Skeletal muscle cell (primary cell): ENCODE results near the gene ARIH2.

Experiments
- DNase-seq: peaks from one replicate; pipeline ENCODE4 v3.0.0-alpha.2; 2010; ENCODE audit warnings: low read depth
- H3K4me3 ChIP-seq: 2 replicates; pipeline ENCODE4 v1.5.1; 2011; ENCODE audit warnings: low read depth, mild to moderate bottlenecking, control low read depth, low read length, moderate library complexity

Gene ARIH2

DNA sequence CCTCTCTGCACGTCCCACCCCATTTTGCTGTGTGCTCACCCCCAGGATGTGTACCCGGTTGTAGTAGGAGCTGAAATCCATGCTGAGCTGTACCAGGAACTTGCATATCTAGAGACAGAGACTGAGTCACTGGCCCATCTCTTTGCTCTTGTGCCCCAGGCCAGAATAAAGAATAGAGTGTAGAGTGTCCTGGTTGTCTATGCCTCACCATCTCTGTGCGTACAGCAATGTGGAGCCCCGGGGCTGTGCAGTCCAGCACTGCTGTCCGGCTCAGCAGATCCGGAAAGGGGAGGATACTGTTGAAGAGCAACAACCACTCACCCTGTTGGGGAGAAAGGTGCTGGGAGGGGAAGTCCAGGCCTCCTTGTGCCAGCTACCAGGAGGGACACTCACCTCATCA lies 97.1 kb downstream of the ARIH2 start:
- no peak for DNase-seq

DNA sequence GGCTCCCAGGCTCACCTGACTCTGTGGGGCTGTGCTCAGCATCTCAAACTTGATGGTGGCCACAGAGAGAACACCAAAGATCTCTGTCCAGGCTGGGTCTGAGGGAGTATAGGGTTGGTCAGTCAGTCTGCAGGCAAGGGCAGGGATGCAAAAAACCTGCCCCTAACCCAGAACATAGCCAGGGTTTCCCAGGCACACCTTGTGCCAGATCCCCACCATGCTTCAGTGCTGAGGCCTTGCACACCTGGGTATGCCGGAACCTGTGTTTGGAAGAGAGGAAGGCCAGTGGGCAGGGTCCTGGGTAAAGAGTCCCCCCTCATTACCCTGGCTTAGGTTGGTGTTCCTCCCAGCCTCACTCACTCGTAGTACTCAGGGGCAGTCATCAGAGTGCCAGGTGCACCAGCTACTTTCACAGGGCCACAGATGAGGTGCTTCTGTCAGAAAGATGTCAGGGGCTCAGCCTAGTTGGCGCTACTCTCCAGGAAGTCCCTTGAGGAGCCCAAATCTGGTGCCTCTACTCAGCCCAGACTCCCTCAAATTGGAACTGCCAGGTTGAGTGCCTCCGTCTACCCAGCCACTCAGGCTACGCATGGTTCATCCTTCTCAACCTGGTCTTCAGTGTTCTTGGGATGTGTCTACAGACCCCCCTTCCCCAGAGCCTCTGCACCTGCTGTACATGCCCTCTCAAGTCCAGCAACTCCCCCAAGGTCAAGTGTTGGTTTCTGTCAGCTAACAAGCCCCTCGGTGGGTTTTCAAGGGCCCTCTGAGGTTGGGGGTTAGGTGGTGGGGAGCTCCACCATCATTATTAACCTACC lies 98.0 kb downstream of the ARIH2 start:
- no peak for DNase-seq

More for the DNA sequence above, 97.1 kb downstream of the ARIH2 start:
- H3K4me3 ChIP-seq, result no peak overlapping the region

DNA sequence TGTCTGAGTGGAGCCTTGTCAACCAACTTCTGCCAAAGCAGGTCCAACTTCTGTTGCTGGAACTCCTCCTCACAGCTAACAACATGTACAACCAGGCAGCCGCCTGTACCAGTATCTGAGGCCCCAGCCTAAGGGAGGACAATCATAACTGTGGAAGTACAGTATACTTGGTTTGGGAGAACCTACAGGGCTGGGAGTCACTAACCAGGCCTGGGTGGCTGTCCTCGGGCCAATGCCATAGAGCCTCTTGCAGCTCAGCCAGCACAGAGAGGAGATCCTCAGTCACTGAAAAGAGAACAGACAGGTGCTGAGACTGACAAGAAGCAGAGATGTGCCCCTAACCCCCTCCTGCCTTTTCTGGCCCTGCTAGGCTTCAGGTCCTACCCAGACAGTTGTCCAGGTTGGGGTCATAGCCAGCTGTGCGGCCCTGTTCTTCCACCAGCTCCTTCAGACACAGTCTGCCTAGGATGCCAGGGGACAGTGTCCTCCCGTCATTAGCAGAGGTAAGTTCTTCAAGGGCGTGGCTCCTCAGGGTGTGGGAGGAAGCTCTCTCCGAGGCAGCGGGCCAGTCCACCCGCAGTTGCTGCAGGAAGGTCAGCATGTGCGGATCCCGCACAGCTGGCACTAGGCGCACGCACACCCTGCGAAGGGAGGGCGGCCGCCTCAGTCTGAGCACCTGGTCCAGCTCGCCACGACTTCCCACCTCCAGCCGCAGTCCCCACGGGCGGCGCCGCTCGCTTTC lies 98.8 kb downstream of the ARIH2 start:
- no peak for DNase-seq

More for the DNA sequence above, 98.0 kb downstream of the ARIH2 start:
- H3K4me3 ChIP-seq, result no peak overlapping the region

DNA sequence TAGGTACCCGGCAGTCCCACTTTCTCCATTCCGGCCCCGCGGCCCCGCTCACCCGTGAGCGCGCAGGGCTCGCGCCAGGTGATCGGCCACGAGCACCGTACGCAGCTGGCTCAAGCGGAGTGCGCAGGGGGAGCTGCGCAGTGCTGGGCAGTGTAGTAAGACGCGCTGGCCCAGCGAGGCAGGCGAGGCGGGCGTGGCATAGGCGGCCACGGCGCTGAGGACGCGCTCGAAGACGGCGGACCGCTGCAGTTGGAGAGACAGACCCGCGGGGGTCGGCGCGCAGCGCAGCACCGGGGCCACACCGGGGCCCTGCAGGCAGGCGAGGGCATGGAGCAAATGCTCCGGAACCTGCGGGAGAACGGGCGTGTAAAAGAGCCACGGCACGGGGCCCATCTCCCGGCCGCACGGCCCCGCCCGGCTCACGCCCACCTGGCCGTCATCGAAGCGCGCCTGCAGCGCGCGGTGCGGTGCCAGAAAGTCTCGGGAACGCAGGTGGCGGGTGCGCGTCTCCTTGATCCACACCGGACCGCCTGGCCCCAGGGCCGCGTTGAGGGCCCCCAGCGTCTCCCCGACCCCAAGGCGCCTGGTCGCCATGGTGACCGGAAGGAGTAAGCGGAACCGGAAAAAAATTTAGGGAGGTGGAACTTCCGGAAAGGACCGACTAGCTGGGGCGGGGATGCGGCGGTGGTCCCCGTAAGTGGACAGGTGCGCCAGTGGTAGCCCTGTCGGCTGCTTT lies 99.5 kb downstream of the ARIH2 start, which contains the start of gene DALRD3:
Gene DALRD3, minus strand, starts transcription at position 610 of the 736 bp plus-strand sequence. Its CDS starts 16 bp downstream, at position 594.
- peak within 1 kb of the TSS; percentile 85 for H3K4me3 ChIP-seq
- DNase-seq, result no peak

More for the DNA sequence above, 98.8 kb downstream of the ARIH2 start:
- peak overlapping the region; percentile 85 for H3K4me3 ChIP-seq

DNA sequence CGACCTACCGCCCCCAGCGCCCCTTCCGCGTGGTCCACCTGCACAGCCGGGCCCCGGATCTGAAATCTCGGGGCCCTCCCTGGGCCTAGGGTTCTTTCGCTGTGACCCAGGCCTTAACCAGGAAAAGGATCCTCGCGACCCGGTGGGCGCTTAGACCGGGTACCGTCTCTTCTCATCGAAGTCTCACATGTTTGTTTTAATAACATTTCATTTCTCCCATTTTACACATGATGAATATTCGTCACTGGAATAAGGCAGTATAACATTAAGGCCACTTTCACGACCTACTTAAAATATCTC lies 100.0 kb downstream of the ARIH2 start:
- no peak for DNase-seq
- peak overlapping the region; percentile 85 for H3K4me3 ChIP-seq

DNA sequence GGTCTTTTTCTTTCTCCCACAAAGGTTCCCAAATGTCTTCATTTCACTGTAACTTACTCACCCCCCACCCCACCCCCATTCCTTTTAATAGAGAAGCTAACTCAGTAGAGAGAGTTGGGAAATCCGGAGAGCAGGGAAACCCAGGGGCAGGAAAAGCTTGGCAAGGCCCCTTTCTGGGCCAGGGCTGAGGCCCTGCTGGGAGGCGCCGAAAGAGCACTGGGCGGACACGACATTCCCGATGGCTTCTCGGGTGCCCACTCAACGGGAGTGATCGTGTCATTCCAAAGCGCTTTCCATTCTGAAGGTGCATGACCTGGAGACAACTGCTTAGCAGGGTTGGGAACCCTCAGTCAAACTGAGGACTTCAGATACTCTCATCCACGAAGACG lies 101.3 kb downstream of the ARIH2 start:
- peak overlapping the region; percentile 88 for H3K4me3 ChIP-seq
- no peak for DNase-seq

DNA sequence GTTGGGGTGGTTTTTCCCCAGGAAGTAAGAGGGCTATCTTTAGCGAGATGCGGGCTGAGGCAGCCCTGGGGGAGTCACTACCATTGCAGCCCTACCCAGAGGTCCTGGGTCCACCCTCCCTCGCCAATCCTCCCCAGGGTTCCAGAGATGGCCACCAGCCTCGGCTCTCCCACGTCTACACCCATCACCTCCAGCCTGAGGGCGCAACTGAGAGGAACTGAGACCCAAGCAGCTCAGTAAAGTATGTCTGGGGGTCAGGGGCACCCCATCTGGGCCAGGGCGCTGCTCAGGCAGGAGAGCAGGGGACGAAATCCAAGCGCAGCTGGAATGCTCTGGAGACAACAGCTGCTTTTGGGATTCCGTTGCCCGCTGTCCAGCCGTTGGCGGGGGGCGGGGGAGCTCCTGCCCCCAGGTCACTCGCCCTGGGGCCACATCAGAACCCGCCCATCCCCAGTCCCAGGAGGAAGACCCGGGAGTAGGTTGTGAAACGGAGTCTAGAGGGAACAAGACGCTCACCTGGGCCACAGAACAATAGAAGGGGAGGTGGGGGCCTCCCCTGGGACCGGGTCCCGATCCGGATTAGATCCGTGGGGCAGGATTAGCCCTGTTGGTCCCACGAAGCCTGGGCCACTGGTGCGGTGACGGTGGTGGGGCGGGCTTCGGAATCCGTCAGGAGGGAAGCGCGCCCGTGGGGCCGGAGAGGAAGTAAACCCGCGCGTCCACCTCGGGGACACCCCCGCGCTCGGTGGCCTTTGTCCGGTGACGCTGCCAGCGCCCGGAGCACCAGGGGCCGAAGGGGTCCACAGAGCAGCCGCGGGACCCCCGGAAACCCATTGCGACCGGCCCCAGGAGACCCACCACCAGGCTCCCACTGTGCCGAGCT lies 101.9 kb downstream of the ARIH2 start:
- peak overlapping the region; percentile 88 for H3K4me3 ChIP-seq
- no peak for DNase-seq

DNA sequence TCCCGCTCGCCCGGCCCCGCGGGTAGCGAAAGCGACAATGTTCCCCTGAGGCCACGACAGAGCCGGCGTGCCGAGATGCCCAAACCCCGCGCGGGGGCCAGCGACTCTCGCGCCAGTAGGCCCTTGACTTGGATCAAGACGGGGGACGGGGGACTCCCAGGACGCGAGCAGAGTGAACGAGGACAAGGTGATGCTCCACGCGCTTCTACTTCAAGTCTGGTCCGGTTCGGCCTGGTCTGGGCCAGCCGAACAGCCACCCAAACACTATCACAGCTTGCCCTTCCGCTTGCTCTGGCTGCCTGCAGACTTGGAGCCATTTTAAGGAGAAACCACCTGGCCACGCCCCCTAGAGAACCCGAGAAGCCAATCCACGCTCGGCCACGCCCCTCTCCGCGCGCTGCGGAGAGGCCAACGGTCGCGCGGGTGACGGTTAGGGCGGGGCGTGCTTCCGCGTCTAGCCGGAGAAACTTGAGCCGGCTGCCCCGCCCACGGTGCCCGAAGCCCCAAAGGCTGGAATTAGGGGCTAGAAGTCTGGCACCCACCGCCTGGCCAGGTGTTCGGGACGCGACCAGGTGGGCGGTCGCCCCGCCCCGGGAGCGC lies 102.7 kb downstream of the ARIH2 start:
- DNase-seq, result peak; percentile 83
- H3K4me3 ChIP-seq, result peak overlapping the region; percentile 88

DNA sequence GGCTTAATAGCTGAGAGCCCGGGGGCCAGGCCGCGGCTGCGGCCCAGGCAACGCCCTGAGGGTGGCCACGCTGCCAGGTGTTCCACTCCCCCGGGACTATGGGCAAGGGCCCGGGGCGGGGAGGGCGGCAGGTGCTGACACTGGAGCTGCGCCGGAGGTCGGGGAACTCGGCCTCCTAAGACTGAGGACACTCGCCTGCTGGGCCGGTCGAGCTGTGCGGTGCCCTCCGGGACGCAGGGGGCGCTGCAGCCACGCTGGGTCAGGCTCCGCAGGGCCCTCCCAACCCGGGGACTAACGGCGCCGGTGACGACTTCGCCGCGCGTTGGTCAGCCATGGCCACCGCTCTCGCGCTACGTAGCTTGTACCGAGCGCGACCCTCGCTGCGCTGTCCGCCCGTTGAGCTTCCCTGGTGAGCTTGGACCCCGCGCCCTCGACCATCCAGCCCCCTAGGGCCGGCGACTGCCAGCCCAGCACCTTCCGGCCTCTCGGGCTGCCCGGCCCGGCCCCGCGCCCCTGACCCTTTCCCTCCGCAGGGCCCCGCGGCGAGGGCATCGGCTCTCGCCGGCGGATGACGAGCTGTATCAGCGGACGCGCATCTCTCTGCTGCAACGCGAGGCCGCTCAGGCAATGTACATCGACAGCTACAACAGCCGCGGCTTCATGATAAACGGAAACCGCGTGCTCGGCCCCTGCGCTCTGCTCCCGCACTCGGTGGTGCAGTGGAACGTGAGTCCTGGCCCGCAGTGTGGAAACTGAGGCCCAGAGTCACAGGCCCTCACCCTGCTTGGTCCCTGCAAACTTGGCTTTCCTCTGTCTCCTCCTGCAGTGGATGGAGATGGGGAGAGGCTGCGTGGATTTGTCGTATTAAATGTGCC lies 103.4 kb downstream of the ARIH2 start, which contains the start of gene NDUFAF3:
Gene NDUFAF3, plus strand, starts transcription at position 309 of the 875 bp plus-strand sequence. Its CDS starts 24 bp downstream, at position 333.
- peak; percentile 80 for DNase-seq

DNA sequence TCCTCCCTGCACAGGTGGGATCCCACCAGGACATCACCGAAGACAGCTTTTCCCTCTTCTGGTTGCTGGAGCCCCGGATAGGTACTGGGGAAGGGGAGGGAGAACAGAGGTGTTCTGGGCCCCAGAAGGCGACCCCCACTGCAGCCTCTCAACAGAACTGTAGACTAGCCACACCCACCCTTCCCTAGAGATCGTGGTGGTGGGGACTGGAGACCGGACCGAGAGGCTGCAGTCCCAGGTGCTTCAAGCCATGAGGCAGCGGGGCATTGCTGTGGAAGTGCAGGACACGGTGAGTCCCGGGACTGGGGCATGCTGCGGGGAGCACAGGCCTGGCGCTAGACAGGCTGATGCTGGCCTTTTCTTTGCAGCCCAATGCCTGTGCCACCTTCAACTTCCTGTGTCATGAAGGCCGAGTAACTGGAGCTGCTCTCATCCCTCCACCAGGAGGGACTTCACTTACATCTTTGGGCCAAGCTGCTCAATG lies 104.1 kb downstream of the ARIH2 start:
- H3K4me3 ChIP-seq, result peak overlapping the region; percentile 88
- DNase-seq, result no peak

More for the DNA sequence above, 103.4 kb downstream of the ARIH2 start, which contains the start of gene NDUFAF3:
- H3K4me3 ChIP-seq, result peak within 1 kb of the TSS; percentile 88

DNA sequence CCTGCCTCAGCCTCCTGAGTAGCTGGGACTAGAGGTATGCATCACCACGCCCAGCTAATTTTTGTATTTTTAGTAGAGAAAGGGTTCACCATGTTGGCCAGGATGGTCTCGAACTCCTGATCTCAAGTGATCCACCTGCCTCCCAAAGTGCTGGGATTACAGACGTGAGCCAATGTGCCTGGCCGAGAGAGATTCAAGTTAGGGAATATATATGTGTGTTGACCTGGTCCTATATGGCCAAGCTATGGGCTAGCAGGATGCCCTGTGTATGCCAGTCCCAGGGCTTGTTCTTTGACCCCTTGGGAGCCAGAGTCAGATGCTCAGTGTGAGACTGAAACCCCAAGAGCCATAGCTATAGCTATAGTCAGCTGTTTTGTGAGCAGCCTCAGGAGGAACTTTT lies 105.1 kb downstream of the ARIH2 start:
- no peak for DNase-seq
- no peak overlapping the region for H3K4me3 ChIP-seq

DNA sequence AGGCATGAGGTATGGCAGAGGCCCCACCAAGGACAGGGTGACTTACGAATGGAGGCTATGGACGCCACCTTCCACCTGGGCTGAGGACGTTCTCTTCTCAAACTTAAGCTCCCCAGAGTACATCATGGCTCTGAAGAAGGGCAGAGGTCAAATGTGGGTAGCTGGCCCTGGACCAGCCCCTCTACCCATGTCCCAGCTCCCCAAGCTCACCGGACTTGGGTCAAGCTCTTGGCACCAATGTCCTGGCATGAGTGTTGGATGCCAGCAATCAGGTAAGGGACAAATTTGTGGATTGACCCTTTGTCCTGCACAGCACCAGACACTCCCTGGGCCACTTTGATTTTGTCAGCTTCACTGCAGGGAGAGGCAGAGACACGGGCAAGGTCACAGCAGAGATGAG lies 105.8 kb downstream of the ARIH2 start:
- no peak overlapping the region for H3K4me3 ChIP-seq
- no peak for DNase-seq

DNA sequence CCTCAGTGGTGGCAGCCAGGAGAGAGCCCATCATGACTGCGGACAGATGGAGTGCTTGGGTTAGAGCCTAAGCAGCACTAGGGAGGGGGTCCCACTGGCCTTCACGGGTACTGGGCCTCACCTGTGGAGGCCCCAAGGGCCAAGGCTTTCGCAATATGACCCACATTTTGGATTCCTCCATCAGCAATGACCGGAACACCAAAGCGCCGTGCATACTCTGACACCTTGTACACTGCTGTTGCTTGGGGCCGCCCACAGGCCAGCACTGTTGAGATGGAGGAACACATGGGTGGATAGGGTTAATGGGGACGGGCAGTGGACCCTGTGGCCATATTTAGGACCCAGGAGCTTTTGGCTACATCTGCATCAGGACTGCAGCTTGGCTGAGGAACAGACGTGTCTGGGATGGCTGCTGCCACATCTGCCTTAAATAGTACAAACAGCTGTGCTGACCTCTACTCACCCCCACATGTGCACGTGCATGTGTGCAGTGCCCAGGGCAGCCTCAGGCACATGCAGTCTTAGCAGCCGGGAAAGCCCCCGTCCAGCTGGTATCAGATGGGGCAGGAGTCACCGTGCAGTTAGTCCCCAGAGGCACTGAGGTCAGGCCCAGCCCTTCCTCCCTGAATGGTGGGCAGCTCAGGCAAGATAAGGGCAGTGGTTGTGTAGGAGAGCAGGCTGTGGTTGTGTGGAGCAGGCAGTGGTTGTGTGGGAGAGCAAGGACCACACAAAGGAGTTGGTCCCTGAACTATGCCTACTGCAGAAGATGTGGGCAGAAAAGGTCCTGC lies 106.6 kb downstream of the ARIH2 start:
- no peak overlapping the region for H3K4me3 ChIP-seq
- DNase-seq, result no peak

DNA sequence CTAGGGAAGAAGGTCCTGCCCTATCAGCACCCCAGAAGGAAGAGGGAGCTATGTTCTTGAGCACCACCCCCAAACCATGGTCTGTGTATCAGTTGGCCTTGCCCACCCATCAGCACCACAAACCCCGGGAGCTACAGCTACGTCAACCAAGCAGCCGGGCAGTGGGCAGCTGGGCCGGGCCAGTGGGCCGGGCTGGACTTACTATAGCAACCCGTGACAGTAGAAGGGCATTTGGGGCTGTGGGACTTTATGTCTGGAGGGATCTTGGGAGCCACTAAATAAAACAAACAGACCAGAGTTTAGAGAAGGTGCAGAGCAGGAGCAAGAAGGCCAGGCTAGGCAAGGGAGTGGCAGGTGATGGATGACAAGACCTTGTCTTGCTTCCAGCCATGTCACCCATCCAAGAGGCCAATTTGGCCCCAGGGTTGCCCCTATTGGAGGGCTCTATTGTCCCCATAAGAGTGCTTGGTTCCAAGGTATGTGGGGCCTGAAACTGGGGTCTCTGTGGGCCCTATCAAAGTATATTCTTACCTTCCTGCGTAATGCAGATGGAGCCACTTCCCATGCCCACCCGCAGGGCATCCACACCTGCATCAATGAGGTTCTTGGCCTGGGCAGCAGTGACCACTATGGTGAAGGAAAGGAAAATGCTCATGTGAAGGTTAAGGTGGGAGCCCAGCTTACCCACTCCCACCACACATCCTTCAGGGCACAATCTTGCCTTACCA lies 107.3 kb downstream of the ARIH2 start:
- no peak overlapping the region for H3K4me3 ChIP-seq
- no peak for DNase-seq

DNA sequence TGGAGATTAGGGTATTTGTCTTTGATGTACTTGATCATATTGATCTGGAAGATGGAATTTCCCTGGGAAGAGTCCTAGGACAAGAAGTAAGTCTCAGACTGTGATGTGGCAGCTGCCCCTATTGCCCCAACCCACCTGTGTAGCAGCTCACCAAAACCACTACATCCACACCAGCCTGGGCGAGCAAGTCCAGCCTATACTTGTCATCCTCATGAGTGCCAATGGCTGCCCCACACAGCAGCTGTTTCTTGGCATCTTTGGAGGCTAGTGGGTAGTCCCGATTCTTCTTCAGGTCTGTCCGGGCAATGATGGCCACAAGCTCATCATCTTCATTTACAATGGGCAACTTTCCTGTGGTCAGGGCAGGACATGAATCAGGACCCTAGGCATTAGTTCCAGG lies 107.9 kb downstream of the ARIH2 start:
- DNase-seq, result no peak
- no peak overlapping the region for H3K4me3 ChIP-seq

DNA sequence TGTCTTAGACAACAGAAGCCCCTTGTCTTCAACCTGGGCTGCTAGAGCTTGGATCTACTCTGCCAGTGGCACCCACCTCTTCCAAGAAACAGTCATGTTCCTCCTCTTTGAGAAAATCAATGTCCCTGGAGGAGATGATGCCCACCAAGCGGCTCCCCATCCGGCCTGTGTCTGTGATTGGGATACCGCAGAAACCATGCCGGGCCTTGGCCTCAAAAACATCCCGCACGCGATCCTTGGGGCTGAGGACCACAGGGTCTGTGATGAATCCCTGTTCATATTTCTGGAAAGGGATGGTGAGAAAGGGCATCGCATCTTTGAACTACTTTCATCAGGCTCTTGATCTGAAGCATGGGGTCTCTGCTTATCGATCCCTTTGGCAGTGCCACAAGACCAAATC lies 109.0 kb downstream of the ARIH2 start:
- no peak overlapping the region for H3K4me3 ChIP-seq
- DNase-seq, result no peak
